Ovary (tissue), 9 donors: ENCODE data around the gene FTCDNL1. TPM values are rescaled to one million over a fixed set of nuclear protein-coding genes. Genes with fewer than 3 reads are reported as not detected.

Experiments
- DNase-seq, 5 donors: peaks; one replicate each; pipeline ENCODE4 v3.0.0-alpha.2; 2019 to 2020
- H3K27ac ChIP-seq, 2 donors: fragments of 200-600 bp; one replicate each; pipeline versions ENCODE4 v1.5.1 to v1.8.0; 2019 to 2022
- H3K27me3 ChIP-seq: fragments of 200-600 bp; one replicate; pipeline ENCODE4 v1.8.0; 2022
- H3K36me3 ChIP-seq: fragments of 200-600 bp; sonication (generic); one replicate; pipeline ENCODE4 v1.5.1; 2019
- H3K4me1 ChIP-seq: one replicate; pipeline ENCODE4 v1.8.1; 2013; ENCODE audit warnings: mild to moderate bottlenecking, moderate library complexity; ENCODE audit not compliant: insufficient read depth
- H3K4me3 ChIP-seq: fragments of 200-600 bp; sonication (generic); one replicate; pipeline ENCODE4 v1.5.1; 2017
- H3K9me3 ChIP-seq, 2 donors: fragments of 200-600 bp in 1 of 2; sonication (generic) in 1 of 2; one replicate each; pipeline versions ENCODE4 v1.5.1 to v1.8.1; 2013 to 2019; ENCODE audit warnings: mild to moderate bottlenecking in 1 of 2, moderate library complexity in 1 of 2
- CTCF ChIP-seq, 3 donors: fragments of 450-650 bp in 2 of 3; fragments of 200-600 bp in 1 of 3; IDR thresholded peaks; one replicate each; pipeline versions ENCODE4 v1.5.1 to v1.8.0; 2016 to 2022; ENCODE audit warnings: antibody characterized with exemption in 3 of 3, mild to moderate bottlenecking in 1 of 3
- EP300 ChIP-seq: sonication (generic); formaldehyde crosslinking; IDR thresholded peaks from one replicate; pipeline ENCODE4 v1.6.1; 2017; ENCODE audit warnings: antibody characterized with exemption
- POLR2A ChIP-seq: fragments of 450-650 bp; IDR thresholded peaks from one replicate; pipeline ENCODE4 v1.6.1; 2017; ENCODE audit warnings: antibody characterized with exemption, mild to moderate bottlenecking, moderate library complexity
- WGBS, 3 donors: extraction: QIAGEN DNeasy Blood & Tissue Kit in 1 of 3; methylation state at CpG; one replicate each; pipeline versions ENCODE4 v1.1.5 to v1.1.7; 2013 to 2017; 5-methylcytosine and 5-hydroxymethylcytosine counted together
- intact Hi-C, 4 donors: fragments of 100-400 bp; cut with DNase I; formaldehyde crosslinking; loops; one replicate each; pipeline versions ENCODE4 v1.11.0 to v1.15.1; 2022 to 2023
- polyA plus RNA-seq, 2 donors: library from polyadenylated mRNA; stranded (reverse); fragments of 200-250 nt in 1 of 2; fragments of 350-450 nt in 1 of 2; fragmentation: Illumina TruSeq in 1 of 2; extraction: RNeasy Lipid Tissue Mini Kit (QIAGEN cat#74804) in 1 of 2; gene quantifications; one replicate each; pipeline ENCODE4 v1.2.3, GENCODE V29; 2013 to 2014
- total RNA-seq, 7 donors: library from RNA; depleted of rRNA in 2 of 7; stranded (reverse); fragments of >200 nt in 2 of 7; fragmentation: NEBNext Ultra II Directional in 3 of 7; extraction: Animal tissue kit (Norgen Biotek cat#: 25700) in 3 of 7; gene quantifications; one replicate each; pipeline versions ENCODE4 v1.1.0 to v1.2.4, GENCODE V29; 2016 to 2023
- donor health status: DM: no; HTN: no; CAD: no; lungs with moderate emphysema.
- donor health status: DM: no; HTN: no; CAD: no.
- donor health status: Bipolar disorder and iron deficiency.
- donor health status: DM: yes; HTN: yes; CAD: no.
- donor health status: DM: no; HTN: no; CAD: no.
- donor health status: DM: yes; HTN: yes; CAD: no.

The FTCDNL1 gene
- total and polyA plus RNA-seq, 9 donors, result 0.56 to 3.4 (median 2.1) TPM

GRCh38 chr2:199869227-199869541 is 18.2 kb upstream of the FTCDNL1 start:
- no peak for DNase-seq
- H3K36me3 ChIP-seq, result no peaks in the 10 kb centered on the region
- WGBS, 3 donors, result 70 to 82% (median 80%) methylated on average over 1 of the region's 1 CpG
- intact Hi-C loops, result no loop called here
- H3K4me3 ChIP-seq, result no peak overlapping the region
- no peaks in the 10 kb centered on the region for H3K4me1 ChIP-seq
- no peak overlapping the region for H3K27ac ChIP-seq
- no peak for TF ChIP-seq CTCF (IDR thresholded peaks at IDR 0.05)
- TF ChIP-seq POLR2A, result no peak
- no peak for TF ChIP-seq EP300
- no peaks in the 10 kb centered on the region for H3K9me3 ChIP-seq
- H3K27me3 ChIP-seq, result no peaks in the 10 kb centered on the region

- TF ChIP-seq CTCF (IDR thresholded peaks at IDR 0.05) (no peak), POLR2A (no peak)
- WGBS, 3 donors, result 55 to 61% (median 58%) methylated on average over 5 of the region's 5 CpGs
- Histone ChIP-seq H3K4me1 (no peaks in the 10 kb centered on the region), H3K27ac (no peak overlapping the region), H3K27me3 (no peaks in the 10 kb centered on the region), H3K36me3 (no peaks in the 10 kb centered on the region), H3K9me3 (no peaks in the 10 kb centered on the region), H3K4me3 (no peak overlapping the region)
- DNase-seq, result no peak
- intact Hi-C loops, result no loop called here
Measured at GRCh38 chr2:199868431-199869226, 17.6 kb upstream of the FTCDNL1 start.

DNA sequence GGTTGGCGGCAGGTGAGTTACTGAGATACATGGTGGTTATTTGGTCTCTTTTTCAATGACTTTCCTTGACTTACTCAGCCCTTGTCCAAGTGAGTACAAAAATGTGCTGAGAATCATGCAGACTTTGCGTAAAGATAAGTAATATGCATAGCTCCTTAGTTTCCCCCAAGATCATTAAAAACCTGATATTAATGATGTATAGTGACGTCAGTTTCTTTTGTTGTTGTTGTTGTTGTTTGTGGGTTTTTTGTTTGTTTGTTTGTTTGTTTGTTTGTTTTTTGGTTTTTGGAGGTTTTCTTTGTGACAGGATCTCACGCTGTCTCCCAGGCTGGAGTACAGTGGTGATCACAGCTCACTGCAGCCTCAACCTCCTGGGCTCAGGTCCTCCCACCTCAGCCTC is 14.9 kb upstream of the FTCDNL1 start:
- Histone ChIP-seq H3K9me3 (no peaks in the 10 kb centered on the region), H3K4me3 (no peak overlapping the region), H3K27ac (no peak overlapping the region), H3K27me3 (no peaks in the 10 kb centered on the region), H3K4me1 (no peaks in the 10 kb centered on the region), H3K36me3 (no peaks in the 10 kb centered on the region)
- no peak for DNase-seq
- WGBS, 3 donors, result 93 to 97% (median 95%) methylated on average over 4 of the region's 4 CpGs
- intact Hi-C loops, result no loop called here
- TF ChIP-seq CTCF (IDR thresholded peaks at IDR 0.05) (no peak), EP300 (no peak), POLR2A (no peak)

DNA sequence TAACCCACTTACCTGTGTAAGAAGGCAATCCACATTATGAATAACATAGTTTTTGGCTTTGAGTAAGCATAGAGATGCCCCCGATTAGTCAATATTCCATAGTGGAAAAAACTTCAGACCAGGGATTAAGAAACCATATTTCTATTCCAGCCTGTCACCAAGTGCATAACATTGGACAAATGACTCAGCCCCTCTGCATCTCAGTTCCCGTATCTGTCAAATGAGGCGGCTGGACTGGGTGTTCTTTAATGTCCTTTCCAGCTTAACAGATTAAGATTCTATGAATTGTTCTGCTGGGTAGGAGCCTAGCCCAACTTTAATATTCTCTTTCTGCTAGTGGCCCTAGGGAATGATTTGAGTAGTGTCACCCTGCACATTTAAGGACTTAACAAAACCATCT is 11.8 kb upstream of the FTCDNL1 start:
- Histone ChIP-seq H3K36me3 (no peaks in the 10 kb centered on the region), H3K4me1 (no peaks in the 10 kb centered on the region), H3K4me3 (no peak overlapping the region), H3K27me3 (no peaks in the 10 kb centered on the region), H3K27ac (no peak overlapping the region), H3K9me3 (no peaks in the 10 kb centered on the region)
- no peak for DNase-seq
- intact Hi-C loops, result no loop called here
- 68 to 75% (median 74%) methylated on average over 3 of the region's 3 CpGs for WGBS, 3 donors
- TF ChIP-seq EP300, result no peak
- TF ChIP-seq POLR2A, result no peak
- no peak for TF ChIP-seq CTCF (IDR thresholded peaks at IDR 0.05)
